ENCODE data around the gene WDR38.

Gene WDR38

GRCh38 chr9:124894741-124895170, 41.5 kb downstream of the WDR38 start:
- DNase-seq (ENCODE audit: low spot score), result no peak
- no peak for TF ChIP-seq CTCF (IDR thresholded peaks at IDR 0.05)
- no peak overlapping the region for H3K4me3 ChIP-seq
- H3K27ac ChIP-seq, result no peak overlapping the region

- H3K27ac ChIP-seq, result no peak overlapping the region
- no peak overlapping the region for H3K4me3 ChIP-seq
- no peak for DNase-seq (ENCODE audit: low spot score)
- TF ChIP-seq CTCF (IDR thresholded peaks at IDR 0.05), result no peak
These were observed 44.6 kb downstream of the WDR38 start for GRCh38 chr9:124897570-124898460.

- DNase-seq (ENCODE audit: low spot score), result no peak
- TF ChIP-seq CTCF (IDR thresholded peaks at IDR 0.05), result no peak
- Histone ChIP-seq H3K27ac (no peak overlapping the region), H3K4me3 (no peak overlapping the region)
These were observed 46.6 kb downstream of the WDR38 start for GRCh38 chr9:124899845-124900244.

DNA sequence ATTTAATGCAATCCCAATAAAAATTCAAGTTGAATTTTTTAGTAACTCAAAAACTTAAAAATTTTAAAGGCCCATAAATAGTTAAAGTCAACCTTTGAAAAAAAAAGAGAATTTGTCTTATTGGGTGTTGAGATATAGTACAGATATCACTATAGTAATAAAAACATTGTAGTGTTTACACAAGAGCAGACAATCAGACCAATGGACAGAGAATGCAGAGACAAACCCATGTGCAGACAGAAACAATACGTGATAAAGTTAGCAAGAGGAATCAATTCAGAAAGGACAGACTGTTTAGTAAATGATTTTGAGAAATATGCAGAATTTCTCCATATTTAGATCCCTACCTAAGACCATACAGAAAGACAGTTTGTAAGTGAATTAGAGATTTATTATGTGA, 53.7 kb downstream of the WDR38 start:
- no peak for TF ChIP-seq CTCF (IDR thresholded peaks at IDR 0.05)
- DNase-seq (ENCODE audit: low spot score), result no peak
- H3K27ac ChIP-seq, result no peak overlapping the region
- no peak overlapping the region for H3K4me3 ChIP-seq

Measured in coronary artery (tissue), 2 donors.